ENCODE data around the gene GAPVD1. TPM values are rescaled to one million over a fixed set of nuclear protein-coding genes. Genes with fewer than 3 reads are reported as not detected.
"Not testable (repeated sequence)": the region's sequence is repeated elsewhere in the genome, so short reads cannot be mapped to it uniquely, and the experiment has no call there.

Gene GAPVD1, protein sequence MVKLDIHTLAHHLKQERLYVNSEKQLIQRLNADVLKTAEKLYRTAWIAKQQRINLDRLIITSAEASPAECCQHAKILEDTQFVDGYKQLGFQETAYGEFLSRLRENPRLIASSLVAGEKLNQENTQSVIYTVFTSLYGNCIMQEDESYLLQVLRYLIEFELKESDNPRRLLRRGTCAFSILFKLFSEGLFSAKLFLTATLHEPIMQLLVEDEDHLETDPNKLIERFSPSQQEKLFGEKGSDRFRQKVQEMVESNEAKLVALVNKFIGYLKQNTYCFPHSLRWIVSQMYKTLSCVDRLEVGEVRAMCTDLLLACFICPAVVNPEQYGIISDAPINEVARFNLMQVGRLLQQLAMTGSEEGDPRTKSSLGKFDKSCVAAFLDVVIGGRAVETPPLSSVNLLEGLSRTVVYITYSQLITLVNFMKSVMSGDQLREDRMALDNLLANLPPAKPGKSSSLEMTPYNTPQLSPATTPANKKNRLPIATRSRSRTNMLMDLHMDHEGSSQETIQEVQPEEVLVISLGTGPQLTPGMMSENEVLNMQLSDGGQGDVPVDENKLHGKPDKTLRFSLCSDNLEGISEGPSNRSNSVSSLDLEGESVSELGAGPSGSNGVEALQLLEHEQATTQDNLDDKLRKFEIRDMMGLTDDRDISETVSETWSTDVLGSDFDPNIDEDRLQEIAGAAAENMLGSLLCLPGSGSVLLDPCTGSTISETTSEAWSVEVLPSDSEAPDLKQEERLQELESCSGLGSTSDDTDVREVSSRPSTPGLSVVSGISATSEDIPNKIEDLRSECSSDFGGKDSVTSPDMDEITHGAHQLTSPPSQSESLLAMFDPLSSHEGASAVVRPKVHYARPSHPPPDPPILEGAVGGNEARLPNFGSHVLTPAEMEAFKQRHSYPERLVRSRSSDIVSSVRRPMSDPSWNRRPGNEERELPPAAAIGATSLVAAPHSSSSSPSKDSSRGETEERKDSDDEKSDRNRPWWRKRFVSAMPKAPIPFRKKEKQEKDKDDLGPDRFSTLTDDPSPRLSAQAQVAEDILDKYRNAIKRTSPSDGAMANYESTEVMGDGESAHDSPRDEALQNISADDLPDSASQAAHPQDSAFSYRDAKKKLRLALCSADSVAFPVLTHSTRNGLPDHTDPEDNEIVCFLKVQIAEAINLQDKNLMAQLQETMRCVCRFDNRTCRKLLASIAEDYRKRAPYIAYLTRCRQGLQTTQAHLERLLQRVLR (N-terminal part only)
- polyA plus RNA-seq (2013, experiment 1 of 4) = 29.1 TPM
- 30.5 TPM for polyA plus RNA-seq (2013, experiment 2 of 4)
- polyA plus RNA-seq (2013, experiment 3 of 4) = 19.9 TPM
- 22.9 TPM for polyA plus RNA-seq (2013, experiment 4 of 4)

GRCh38 chr9:125261501-125262293 is at the start of gene GAPVD1:
TSS of gene GAPVD1 (plus strand) at chr9:125261826. CDS start at chr9:125298922, 37,096 bp downstream.
- Histone ChIP-seq H3K27ac (ENCODE audit: insufficient read depth, low read depth, low read length, poor library complexity, severe bottlenecking) (peak within 1 kb of the TSS; percentile 33), H3K9me3 (ENCODE audit: control insufficient read depth, low read length) (no peaks in the 10 kb centered on the region), H3K4me3 (ENCODE audit: insufficient read depth, low read depth, low read length) (peak within 1 kb of the TSS; percentile 98), H3K36me3 (ENCODE audit: control insufficient read depth, insufficient read depth, low read length) (no peaks in the 10 kb centered on the region), H3K4me1 (ENCODE audit: control insufficient read depth, insufficient read depth, low read length) (peaks cover 6% of the 10 kb centered on the region), H3K27me3 (ENCODE audit: control insufficient read depth, insufficient read depth, low read length, poor library complexity, severe bottlenecking) (no peaks in the 10 kb centered on the region)
- WGBS, 2 experiments = 5% methylated on average over 72 of the region's 72 CpGs

- H3K9me3 ChIP-seq (ENCODE audit: control insufficient read depth, low read length) = no peaks in the 10 kb centered on the region
- no peaks in the 10 kb centered on the region for H3K4me1 ChIP-seq (ENCODE audit: control insufficient read depth, insufficient read depth, low read length)
- WGBS, 2 experiments = 94% methylated on average over 5 of the region's 5 CpGs
- H3K36me3 ChIP-seq (ENCODE audit: control insufficient read depth, insufficient read depth, low read length) = peaks cover 6% of the 10 kb centered on the region
- H3K4me3 ChIP-seq (ENCODE audit: insufficient read depth, low read depth, low read length) = no peak overlapping the region
- H3K27me3 ChIP-seq (ENCODE audit: control insufficient read depth, insufficient read depth, low read length, poor library complexity, severe bottlenecking) = no peaks in the 10 kb centered on the region
- H3K27ac ChIP-seq (ENCODE audit: insufficient read depth, low read depth, low read length, poor library complexity, severe bottlenecking) = no peak overlapping the region
Measured at GRCh38 chr9:125214186-125214585, 47.4 kb upstream of the GAPVD1 start.

- Histone ChIP-seq H3K27me3 (ENCODE audit: control insufficient read depth, insufficient read depth, low read length, poor library complexity, severe bottlenecking) (no peaks in the 10 kb centered on the region), H3K36me3 (ENCODE audit: control insufficient read depth, insufficient read depth, low read length) (peaks cover 4% of the 10 kb centered on the region), H3K4me1 (ENCODE audit: control insufficient read depth, insufficient read depth, low read length) (no peaks in the 10 kb centered on the region), H3K4me3 (ENCODE audit: insufficient read depth, low read depth, low read length) (no peak overlapping the region), H3K9me3 (ENCODE audit: control insufficient read depth, low read length) (no peaks in the 10 kb centered on the region), H3K27ac (ENCODE audit: insufficient read depth, low read depth, low read length, poor library complexity, severe bottlenecking) (no peak overlapping the region)
- 92 to 95% methylated on average over 3 of the region's 3 CpGs for whole genome bisulfite sequencing, 2 experiments
Measured at GRCh38 chr9:125218621-125219020, 43.0 kb upstream of the GAPVD1 start.

GRCh38 chr9:125224858-125225257 is 36.8 kb upstream of the GAPVD1 start:
- not testable (repeated sequence) for H3K36me3 ChIP-seq (ENCODE audit: control insufficient read depth, insufficient read depth, low read length); H3K4me1 ChIP-seq (ENCODE audit: control insufficient read depth, insufficient read depth, low read length); H3K4me3 ChIP-seq (ENCODE audit: insufficient read depth, low read depth, low read length); H3K9me3 ChIP-seq (ENCODE audit: control insufficient read depth, low read length); H3K27ac ChIP-seq (ENCODE audit: insufficient read depth, low read depth, low read length, poor library complexity, severe bottlenecking); H3K27me3 ChIP-seq (ENCODE audit: control insufficient read depth, insufficient read depth, low read length, poor library complexity, severe bottlenecking)

- no peaks in the 10 kb centered on the region for H3K4me1 ChIP-seq (ENCODE audit: control insufficient read depth, insufficient read depth, low read length)
- no peaks in the 10 kb centered on the region for H3K27me3 ChIP-seq (ENCODE audit: control insufficient read depth, insufficient read depth, low read length, poor library complexity, severe bottlenecking)
- no peak overlapping the region for H3K4me3 ChIP-seq (ENCODE audit: insufficient read depth, low read depth, low read length)
- H3K9me3 ChIP-seq (ENCODE audit: control insufficient read depth, low read length) = no peaks in the 10 kb centered on the region
- H3K27ac ChIP-seq (ENCODE audit: insufficient read depth, low read depth, low read length, poor library complexity, severe bottlenecking) = no peak overlapping the region
- no peaks in the 10 kb centered on the region for H3K36me3 ChIP-seq (ENCODE audit: control insufficient read depth, insufficient read depth, low read length)
- WGBS, 2 experiments = 95% methylated on average over 6 of the region's 6 CpGs
Measured at GRCh38 chr9:125227761-125228160, 33.9 kb upstream of the GAPVD1 start.

- H3K36me3 ChIP-seq (ENCODE audit: control insufficient read depth, insufficient read depth, low read length) = peaks cover 27% of the 10 kb centered on the region
- WGBS, 2 experiments = 87 to 98% methylated on average over 3 of the region's 3 CpGs
- H3K4me3 ChIP-seq (ENCODE audit: insufficient read depth, low read depth, low read length) = no peak overlapping the region
- no peak overlapping the region for H3K27ac ChIP-seq (ENCODE audit: insufficient read depth, low read depth, low read length, poor library complexity, severe bottlenecking)
- no peaks in the 10 kb centered on the region for H3K9me3 ChIP-seq (ENCODE audit: control insufficient read depth, low read length)
- H3K27me3 ChIP-seq (ENCODE audit: control insufficient read depth, insufficient read depth, low read length, poor library complexity, severe bottlenecking) = no peaks in the 10 kb centered on the region
- peaks cover 6% of the 10 kb centered on the region for H3K4me1 ChIP-seq (ENCODE audit: control insufficient read depth, insufficient read depth, low read length)
Measured at GRCh38 chr9:125233678-125234077, 27.9 kb upstream of the GAPVD1 start.

- H3K4me1 ChIP-seq (ENCODE audit: control insufficient read depth, insufficient read depth, low read length) = peaks cover 10% of the 10 kb centered on the region
- H3K4me3 ChIP-seq (ENCODE audit: insufficient read depth, low read depth, low read length); H3K9me3 ChIP-seq (ENCODE audit: control insufficient read depth, low read length); H3K27ac ChIP-seq (ENCODE audit: insufficient read depth, low read depth, low read length, poor library complexity, severe bottlenecking); H3K27me3 ChIP-seq (ENCODE audit: control insufficient read depth, insufficient read depth, low read length, poor library complexity, severe bottlenecking): not testable (repeated sequence)
- 90 to 95% methylated on average over 7 to 8 of the region's 8 CpGs for WGBS, 2 experiments
- H3K36me3 ChIP-seq (ENCODE audit: control insufficient read depth, insufficient read depth, low read length) = peaks cover 31% of the 10 kb centered on the region
Measured at GRCh38 chr9:125234099-125234498, 27.5 kb upstream of the GAPVD1 start.

DNA sequence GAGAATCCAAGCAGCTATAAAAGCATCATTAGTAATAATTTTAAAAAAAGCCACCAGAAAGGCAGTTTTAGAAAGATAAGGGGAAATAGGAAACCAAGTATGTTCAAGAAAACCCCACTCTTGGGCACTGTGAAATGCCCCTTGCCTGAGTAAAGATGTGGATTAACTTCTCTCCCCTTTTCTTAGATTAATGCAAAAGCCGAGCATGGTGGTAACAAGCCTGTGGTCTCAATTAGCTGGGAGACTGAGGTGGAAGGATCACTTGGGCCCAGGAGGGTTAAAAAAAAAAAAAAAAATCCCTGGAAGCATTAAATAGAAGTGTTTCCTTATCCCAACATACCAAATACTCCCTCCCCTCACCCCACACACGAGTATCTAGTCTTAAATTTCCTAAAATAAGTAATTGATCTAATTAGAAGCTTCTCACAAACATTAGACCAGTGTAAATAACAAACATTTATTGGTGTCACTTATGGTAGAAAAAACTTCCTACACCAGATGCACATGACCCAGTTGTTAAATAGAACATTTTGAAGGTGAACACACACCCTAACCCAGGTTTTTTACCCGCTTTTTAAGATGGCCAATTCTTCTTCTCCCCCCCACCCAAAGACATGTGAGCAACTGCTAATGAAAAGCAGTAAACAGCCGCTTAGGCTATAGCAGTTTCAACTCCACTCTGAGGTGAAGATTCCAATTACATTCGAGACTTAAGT is 25.7 kb upstream of the GAPVD1 start:
- Histone ChIP-seq H3K4me1 (ENCODE audit: control insufficient read depth, insufficient read depth, low read length) (peaks cover 14% of the 10 kb centered on the region), H3K27ac (ENCODE audit: insufficient read depth, low read depth, low read length, poor library complexity, severe bottlenecking) (no peak overlapping the region), H3K4me3 (ENCODE audit: insufficient read depth, low read depth, low read length) (no peak overlapping the region), H3K9me3 (ENCODE audit: control insufficient read depth, low read length) (no peaks in the 10 kb centered on the region), H3K27me3 (ENCODE audit: control insufficient read depth, insufficient read depth, low read length, poor library complexity, severe bottlenecking) (no peaks in the 10 kb centered on the region), H3K36me3 (ENCODE audit: control insufficient read depth, insufficient read depth, low read length) (peaks cover 37% of the 10 kb centered on the region)
- 90 to 95% methylated on average over 4 to 5 of the region's 5 CpGs for WGBS, 2 experiments

Measured in ectodermal cell (in vitro differentiated cells).